GM12878 (cell line): ENCODE data around the gene NFASC. TPM values are rescaled to one million over a fixed set of nuclear protein-coding genes. Genes with fewer than 3 reads are reported as not detected.

ENCODE experiments used
- BACH1 ChIP-seq: fragments of 450-650 bp; IDR thresholded peaks from 2 replicates; pipeline ENCODE4 v1.6.1; 2017; ENCODE audit warnings: mild to moderate bottlenecking, borderline replicate concordance
- HCFC1 ChIP-seq: fragments of 150-350 bp; IDR thresholded peaks from 2 replicates; pipeline ENCODE4 v1.6.1; 2014; ENCODE audit warnings: low read length
- MEF2B ChIP-seq: fragments of 450-650 bp; IDR thresholded peaks from 2 replicates; pipeline ENCODE4 v1.6.1; 2018; ENCODE audit warnings: mild to moderate bottlenecking, moderate library complexity; ENCODE audit not compliant: partially characterized antibody, poor library complexity, severe bottlenecking
- MTA3 ChIP-seq: IDR thresholded peaks from 2 replicates; pipeline ENCODE4 v1.6.1; 2012; ENCODE audit warnings: low read length, inconsistent platforms, borderline replicate concordance
- PRDM15 ChIP-seq: fragments of 450-650 bp; formaldehyde crosslinking; IDR thresholded peaks from 2 replicates; pipeline ENCODE4 v1.4.0; 2020; ENCODE audit warnings: mild to moderate bottlenecking, moderate library complexity
- SKIL ChIP-seq: fragments of 450-650 bp; IDR thresholded peaks from 2 replicates; pipeline ENCODE4 v1.6.1; 2017; ENCODE audit warnings: mild to moderate bottlenecking, low read depth, inconsistent platforms; ENCODE audit not compliant: poor library complexity, severe bottlenecking
- SMAD5 ChIP-seq: IDR thresholded peaks from 2 replicates; pipeline ENCODE4 v1.6.1; 2016; ENCODE audit warnings: antibody characterized with exemption, low read depth
- TCF7 ChIP-seq: IDR thresholded peaks from 2 replicates; pipeline ENCODE4 v1.6.1; 2014; ENCODE audit warnings: antibody characterized with exemption, borderline replicate concordance
- polyA plus RNA-seq, 11 experiments: library from polyadenylated mRNA; depleted of rRNA in 4 of 11; unstranded in 6 of 11; stranded (reverse) in 5 of 11; fragments of >200 nt; fragmentation: Nextera tagmentation in 4 of 11; fragmentation: Illumina TruSeq in 1 of 11; extraction: Ambion mirVana in 4 of 11; extraction: Trizol in 1 of 11; gene quantifications; 1 replicate in 1 of 11; 2 replicates in 10 of 11; pipeline versions ENCODE4 v1.2.1 to v1.2.3, GENCODE V29; 2011 to 2016; ENCODE audit warnings: inconsistent platforms in 2 of 11, missing spikeins in 2 of 11, low read depth in 1 of 11
- total RNA-seq, 4 experiments: library from RNA; depleted of rRNA in 3 of 4; stranded (reverse); fragments of >200 nt in 3 of 4; fragmentation: Illumina TruSeq in 1 of 4; extraction: Trizol in 1 of 4; gene quantifications; 2 replicates each; pipeline versions ENCODE4 v1.2.1 to v1.2.3, GENCODE V29; 2013 to 2021

Gene NFASC
- total and polyA plus RNA-seq, 10 of the 15 experiments (the other 5 are each of a cell fraction or from before 2014, with no cell fraction given): 0.04 to 0.31 (median 0.12) TPM; not detected in 4

- no peak for TF ChIP-seq PRDM15
- no peak for TF ChIP-seq SKIL
- TF ChIP-seq HCFC1: no peak
- TF ChIP-seq MEF2B: no peak
- no peak for TF ChIP-seq MTA3
- TF ChIP-seq SMAD5: no peak
- TF ChIP-seq BACH1: no peak
- TF ChIP-seq TCF7: no peak
These were observed 106.0 kb downstream of the NFASC start (continued) for GRCh38 chr1:204976646-204977045.
